ENCODE data around the gene RRAGB.
"Not testable (repeated sequence)": the region's sequence is repeated elsewhere in the genome, so short reads cannot be mapped to it uniquely, and the experiment has no call there.

RRAGB gene, protein sequence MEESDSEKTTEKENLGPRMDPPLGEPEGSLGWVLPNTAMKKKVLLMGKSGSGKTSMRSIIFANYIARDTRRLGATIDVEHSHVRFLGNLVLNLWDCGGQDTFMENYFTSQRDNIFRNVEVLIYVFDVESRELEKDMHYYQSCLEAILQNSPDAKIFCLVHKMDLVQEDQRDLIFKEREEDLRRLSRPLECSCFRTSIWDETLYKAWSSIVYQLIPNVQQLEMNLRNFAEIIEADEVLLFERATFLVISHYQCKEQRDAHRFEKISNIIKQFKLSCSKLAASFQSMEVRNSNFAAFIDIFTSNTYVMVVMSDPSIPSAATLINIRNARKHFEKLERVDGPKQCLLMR

DNA sequence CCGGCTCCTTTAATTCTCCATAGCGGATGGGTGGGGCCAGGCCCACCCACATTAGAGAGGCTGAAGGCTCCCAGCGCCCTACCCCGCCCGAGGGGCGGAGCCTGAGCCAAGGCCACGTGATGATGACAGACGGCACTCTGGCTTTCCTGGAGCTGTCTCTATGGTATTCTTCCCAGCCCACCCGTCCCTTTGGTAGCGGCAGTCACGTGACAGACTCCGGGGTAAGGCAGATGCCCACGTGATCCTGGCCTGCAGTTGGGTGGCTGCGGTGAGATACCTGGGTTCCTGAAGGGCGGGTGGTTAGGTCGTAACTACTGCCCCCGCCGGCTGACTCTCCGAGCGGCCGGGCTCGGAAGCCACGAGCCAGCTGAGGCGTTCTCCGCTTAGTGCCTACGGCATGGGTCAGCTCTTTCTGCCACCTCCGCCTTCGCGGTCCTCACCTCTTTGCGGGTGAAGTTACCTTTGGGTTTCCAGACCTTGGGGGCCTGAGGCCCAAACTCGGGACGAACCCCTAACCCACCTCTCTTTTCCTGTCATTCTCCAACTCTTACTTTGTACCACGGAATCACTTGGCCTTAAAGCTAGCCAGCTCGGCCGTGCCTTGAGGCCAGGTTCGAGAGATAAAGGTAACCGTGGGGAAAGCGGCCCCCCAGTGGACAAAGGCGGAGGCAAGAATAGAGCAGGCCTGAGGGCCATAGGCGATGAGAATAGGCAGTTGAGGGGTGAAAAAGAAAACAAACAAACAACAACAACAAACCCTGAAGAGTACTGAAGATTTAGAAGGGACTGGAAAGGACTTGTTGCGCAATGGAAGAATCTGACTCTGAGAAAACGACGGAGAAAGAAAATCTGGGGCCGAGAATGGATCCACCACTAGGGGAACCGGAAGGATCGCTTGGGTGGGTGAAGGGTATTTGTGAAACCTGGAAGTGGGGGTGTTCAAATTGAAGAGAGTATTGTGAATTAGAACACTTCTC lies at the start of gene RRAGB:
Gene RRAGB, plus strand, starts transcription at position 229 of the 977 bp plus-strand sequence. Its CDS starts 579 bp downstream, at position 808.
- H3K9me3 Mint-ChIP-seq = no peaks in the 10 kb centered on the region
- peaks cover 6 to 11% of the 10 kb centered on the region in 2 donors for H3K4me1 Mint-ChIP-seq
- no peaks in the 10 kb centered on the region for H3K27me3 Mint-ChIP-seq
- peak within 1 kb of the TSS; percentile 89 for H3K4me3 Mint-ChIP-seq
- H3K27ac Mint-ChIP-seq = peak within 1 kb of the TSS; percentile 90
- H3K36me3 Mint-ChIP-seq = peaks cover 6% of the 10 kb centered on the region in 2 donors
- peak; percentile 90 for DNase-seq
- ATAC-seq (replicated peaks) = peak; percentile 95 to 97

DNA sequence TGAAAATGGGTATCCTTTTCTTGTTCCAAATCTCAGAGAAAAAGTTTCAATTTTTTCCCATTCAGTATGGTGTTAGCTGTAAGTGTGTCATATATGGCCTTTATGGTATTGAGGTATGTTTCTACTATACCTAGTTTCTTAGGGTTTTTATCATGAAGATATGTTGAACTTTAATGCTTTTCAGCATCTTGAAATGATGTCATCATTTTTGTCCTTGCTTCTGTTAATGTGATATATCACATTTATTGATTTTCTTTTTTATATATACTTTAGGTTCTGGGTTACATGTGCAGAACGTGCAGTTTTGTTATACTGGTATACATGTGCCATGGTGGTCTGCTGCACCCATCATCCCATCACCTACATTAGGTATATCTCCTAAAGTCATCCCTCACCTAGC lies 49.5 kb upstream of the RRAGB start:
- Mint-ChIP-seq H3K9me3 (peaks cover 7 to 26% of the 10 kb centered on the region in 2 donors), H3K36me3 (peaks cover 0 to 6% of the 10 kb centered on the region in 2 donors), H3K27me3 (peaks cover 0 to 8% of the 10 kb centered on the region in 2 donors), H3K27ac (no peak overlapping the region), H3K4me1 (peaks cover 0 to 9% of the 10 kb centered on the region in 2 donors), H3K4me3 (no peak overlapping the region)
- DNase-seq (no peak), ATAC-seq (replicated peaks) (no peak)

DNA sequence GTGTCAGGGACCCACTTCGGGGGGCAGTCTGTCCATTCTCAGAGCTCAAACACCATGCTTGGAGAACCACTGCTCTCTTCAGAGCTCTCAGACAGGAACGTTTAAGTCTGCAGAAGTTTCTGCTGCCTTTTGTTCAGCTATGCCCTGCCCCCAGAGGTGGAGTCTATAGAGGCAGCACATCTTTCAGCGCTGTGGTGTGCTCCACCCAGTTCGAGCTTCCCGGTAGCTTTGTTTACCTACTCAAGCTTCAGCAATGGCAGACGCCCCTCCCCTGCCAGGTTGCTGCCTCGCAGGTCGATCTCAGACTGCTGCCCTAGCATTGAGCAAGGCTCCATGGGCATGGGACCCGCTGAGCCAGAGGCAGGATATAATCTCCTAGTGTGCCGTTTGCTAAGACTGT lies 29.0 kb upstream of the RRAGB start:
- H3K27ac Mint-ChIP-seq; H3K4me1 Mint-ChIP-seq; H3K36me3 Mint-ChIP-seq; DNase-seq; ATAC-seq (replicated peaks); H3K4me3 Mint-ChIP-seq: not testable (repeated sequence)
- Mint-ChIP-seq H3K9me3 (peaks cover 9 to 11% of the 10 kb centered on the region in 2 donors), H3K27me3 (peaks cover 11 to 22% of the 10 kb centered on the region in 2 donors)

DNA sequence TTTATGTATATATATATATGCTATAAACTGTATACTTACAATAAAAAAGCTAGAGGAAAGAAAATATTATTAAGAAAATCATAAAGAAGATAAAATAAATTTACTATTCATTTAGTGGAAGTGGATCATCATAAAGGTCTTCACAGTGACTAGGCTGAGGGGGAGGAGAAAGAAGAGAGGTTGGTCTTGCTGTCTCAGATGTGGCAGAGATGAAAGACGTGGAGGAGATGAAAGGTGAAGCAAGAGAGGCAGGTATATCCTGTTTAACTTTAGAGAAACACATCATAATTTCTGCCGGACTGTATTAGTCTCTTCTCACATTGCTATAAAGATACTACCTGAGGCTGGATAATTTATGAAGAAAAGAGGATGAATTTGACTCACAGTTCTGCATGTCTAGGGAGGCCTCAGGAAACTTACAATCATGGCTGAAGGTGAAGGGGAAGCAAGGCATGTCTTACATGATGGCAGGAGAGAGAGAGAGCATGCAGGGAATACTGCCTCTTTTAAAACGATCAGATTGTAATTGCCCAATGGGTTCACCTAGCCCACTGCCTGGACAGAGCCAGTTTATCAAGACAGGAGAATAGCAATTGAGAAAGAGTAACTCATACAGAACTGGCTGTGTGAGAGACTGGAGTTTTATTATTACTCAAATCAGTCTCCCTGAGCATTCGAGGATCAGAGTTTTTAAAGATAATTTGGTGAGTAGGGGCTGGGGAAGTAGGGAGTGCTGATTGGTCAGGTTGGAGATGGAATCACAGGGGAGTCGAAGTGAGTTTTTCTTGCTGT lies 22.1 kb upstream of the RRAGB start:
- no peaks in the 10 kb centered on the region for H3K36me3 Mint-ChIP-seq
- DNase-seq (no peak), ATAC-seq (replicated peaks) (no peak)
- H3K4me3 Mint-ChIP-seq = no peak overlapping the region
- peaks cover 0 to 3% of the 10 kb centered on the region in 2 donors for H3K27me3 Mint-ChIP-seq
- peaks cover 0 to 2% of the 10 kb centered on the region in 2 donors for H3K9me3 Mint-ChIP-seq
- H3K27ac Mint-ChIP-seq = no peak overlapping the region
- no peaks in the 10 kb centered on the region for H3K4me1 Mint-ChIP-seq

DNA sequence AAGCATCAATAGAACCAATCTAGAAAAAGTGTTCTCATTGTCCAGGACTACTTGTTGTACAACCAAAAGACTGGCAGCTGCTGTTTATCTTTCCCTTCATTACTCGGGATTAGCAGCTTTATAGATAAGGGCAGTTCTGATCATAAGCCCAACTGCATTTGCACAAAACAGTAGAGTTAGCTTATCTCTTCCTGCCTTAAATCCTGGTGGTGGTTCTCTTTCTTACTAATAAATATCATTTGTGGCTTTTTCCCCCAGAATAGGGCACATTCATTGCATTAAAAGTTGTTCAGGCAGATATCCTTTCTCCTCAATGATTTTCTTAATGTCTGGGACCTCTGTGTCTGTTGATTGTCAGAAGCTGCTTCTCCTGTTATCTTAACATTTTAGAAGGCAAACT lies 20.2 kb upstream of the RRAGB start:
- H3K4me3 Mint-ChIP-seq = no peak overlapping the region
- H3K27ac Mint-ChIP-seq = no peak overlapping the region
- peaks cover 0 to 3% of the 10 kb centered on the region in 2 donors for H3K27me3 Mint-ChIP-seq
- H3K36me3 Mint-ChIP-seq = no peaks in the 10 kb centered on the region
- no peak for ATAC-seq (replicated peaks)
- H3K9me3 Mint-ChIP-seq = no peaks in the 10 kb centered on the region
- H3K4me1 Mint-ChIP-seq = no peaks in the 10 kb centered on the region
- DNase-seq = no peak

DNA sequence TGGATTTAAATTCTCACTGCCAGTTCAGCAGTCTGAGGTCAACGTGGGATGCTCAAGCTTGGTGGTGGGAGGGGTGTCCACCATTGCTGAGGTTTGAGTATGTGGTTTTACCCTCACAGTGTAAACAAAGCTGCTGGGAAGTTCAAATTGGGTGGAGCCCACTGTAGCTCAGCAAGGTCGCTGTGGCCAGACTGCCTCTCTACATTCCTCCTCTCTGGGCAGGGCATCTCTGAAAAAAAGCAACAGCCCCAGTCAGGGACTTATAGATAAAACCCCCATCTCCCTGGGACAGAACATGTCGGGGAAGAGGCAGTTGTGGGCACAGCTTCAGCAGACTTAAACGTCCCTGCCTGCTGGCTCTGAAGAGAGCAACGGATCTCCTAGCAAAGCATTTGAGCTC lies 14.9 kb upstream of the RRAGB start:
- H3K4me3 Mint-ChIP-seq = no peak overlapping the region
- peaks cover 0 to 6% of the 10 kb centered on the region in 2 donors for H3K36me3 Mint-ChIP-seq
- no peak overlapping the region for H3K27ac Mint-ChIP-seq
- peaks cover 0 to 3% of the 10 kb centered on the region in 2 donors for H3K27me3 Mint-ChIP-seq
- H3K9me3 Mint-ChIP-seq = peaks cover 4 to 10% of the 10 kb centered on the region in 2 donors
- H3K4me1 Mint-ChIP-seq = peaks cover 6 to 24% of the 10 kb centered on the region in 2 donors
- no peak for DNase-seq
- ATAC-seq (replicated peaks) = no peak

DNA sequence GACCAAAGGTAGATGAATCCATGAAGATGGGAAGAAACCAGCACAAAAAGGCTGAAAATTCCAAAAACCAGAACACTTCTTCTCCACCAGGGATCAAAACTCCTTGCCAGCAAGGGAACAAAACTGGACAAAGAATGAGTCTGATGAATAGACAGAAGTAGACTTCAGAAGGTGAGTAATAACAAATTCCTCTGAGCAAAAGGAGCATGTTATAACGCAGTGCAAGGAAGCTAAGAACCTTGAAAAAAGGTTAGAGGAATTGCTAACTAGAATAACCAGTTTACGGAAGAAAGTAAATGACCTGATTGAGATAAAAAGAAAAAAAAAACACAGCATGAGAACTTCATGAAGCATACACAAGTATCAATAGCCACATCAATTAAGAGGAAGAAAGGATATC lies 14.1 kb upstream of the RRAGB start:
- not testable (repeated sequence) for DNase-seq; ATAC-seq (replicated peaks); H3K27me3 Mint-ChIP-seq; H3K9me3 Mint-ChIP-seq; H3K36me3 Mint-ChIP-seq; H3K27ac Mint-ChIP-seq
- Mint-ChIP-seq H3K4me3 (peak overlapping the region in 1 of 2 donors; percentile 22), H3K4me1 (peaks cover 6 to 24% of the 10 kb centered on the region in 2 donors)

DNA sequence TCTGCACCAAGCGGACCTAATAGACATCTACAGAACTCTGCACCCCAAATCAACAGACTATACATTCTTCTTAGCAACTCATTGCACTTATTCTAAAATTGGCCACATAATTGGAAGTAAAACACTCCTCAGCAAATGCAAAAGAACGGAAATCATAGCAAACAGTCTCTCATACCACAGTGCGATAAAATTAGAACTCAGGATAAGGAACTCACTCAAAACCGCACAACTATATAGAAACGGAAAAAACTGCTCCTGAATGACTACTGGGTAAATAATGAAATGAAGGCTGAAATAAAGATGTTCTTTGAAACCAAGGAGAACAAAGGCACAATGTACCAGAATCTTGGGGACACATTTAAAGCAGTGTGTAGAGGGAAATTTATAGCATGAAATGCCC lies 12.5 kb upstream of the RRAGB start:
- not testable (repeated sequence) for H3K36me3 Mint-ChIP-seq

DNA sequence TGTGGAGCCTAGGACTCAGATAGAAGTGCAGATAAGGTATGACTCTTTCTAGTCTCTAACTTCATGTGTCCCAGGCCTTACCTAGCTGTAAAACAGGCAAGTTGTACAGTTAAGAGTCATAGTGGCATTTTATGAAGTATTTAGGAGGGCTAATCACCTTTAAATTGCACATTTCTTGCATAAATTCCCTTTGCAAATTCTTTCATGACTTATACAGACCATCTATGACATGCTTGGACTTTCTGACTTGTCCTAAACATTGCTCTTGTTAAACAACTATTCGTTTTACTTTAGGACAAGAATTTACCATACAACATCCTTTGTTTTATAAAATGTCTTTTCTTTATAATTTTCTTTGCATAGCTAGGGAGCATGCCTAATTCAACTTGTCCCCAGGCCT lies 7.8 kb upstream of the RRAGB start:
- no peak for DNase-seq
- H3K36me3 Mint-ChIP-seq = peaks cover 0 to 1% of the 10 kb centered on the region in 2 donors
- H3K27me3 Mint-ChIP-seq = no peaks in the 10 kb centered on the region
- H3K9me3 Mint-ChIP-seq = peaks cover 5 to 17% of the 10 kb centered on the region in 2 donors
- no peak overlapping the region for H3K27ac Mint-ChIP-seq
- peaks cover 5 to 10% of the 10 kb centered on the region in 2 donors for H3K4me1 Mint-ChIP-seq
- no peak for ATAC-seq (replicated peaks)
- H3K4me3 Mint-ChIP-seq = no peak overlapping the region

More for the DNA sequence above, 12.5 kb upstream of the RRAGB start:
- H3K4me1 Mint-ChIP-seq = peaks cover 6 to 24% of the 10 kb centered on the region in 2 donors
- not testable (repeated sequence) for ATAC-seq (replicated peaks); H3K27me3 Mint-ChIP-seq; H3K4me3 Mint-ChIP-seq; H3K27ac Mint-ChIP-seq; H3K9me3 Mint-ChIP-seq; DNase-seq

DNA sequence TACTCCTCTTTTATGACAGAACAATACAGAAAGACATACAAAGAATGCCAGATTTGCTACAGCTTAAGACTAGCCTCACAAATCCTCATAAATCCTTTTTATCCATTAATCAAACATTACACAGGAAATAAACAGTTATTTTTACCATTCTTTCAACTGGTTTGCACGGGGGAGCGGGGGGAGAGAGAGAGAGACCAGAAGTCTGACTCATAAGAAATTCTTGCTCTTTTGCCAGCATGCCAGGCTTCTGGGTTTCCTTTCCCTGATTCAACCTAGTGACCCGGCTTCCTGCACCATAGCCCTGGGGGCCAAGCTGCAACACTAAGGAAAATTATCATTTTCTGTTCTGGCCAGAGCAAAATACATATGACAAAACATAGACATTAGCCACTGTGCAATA lies 6.8 kb upstream of the RRAGB start:
- ATAC-seq (replicated peaks) (no peak), DNase-seq (no peak)
- Mint-ChIP-seq H3K9me3 (peaks cover 5 to 17% of the 10 kb centered on the region in 2 donors), H3K4me1 (peaks cover 0 to under 1% of the 10 kb centered on the region in 2 donors), H3K36me3 (no peaks in the 10 kb centered on the region), H3K27me3 (no peaks in the 10 kb centered on the region), H3K27ac (no peak overlapping the region), H3K4me3 (no peak overlapping the region)

DNA sequence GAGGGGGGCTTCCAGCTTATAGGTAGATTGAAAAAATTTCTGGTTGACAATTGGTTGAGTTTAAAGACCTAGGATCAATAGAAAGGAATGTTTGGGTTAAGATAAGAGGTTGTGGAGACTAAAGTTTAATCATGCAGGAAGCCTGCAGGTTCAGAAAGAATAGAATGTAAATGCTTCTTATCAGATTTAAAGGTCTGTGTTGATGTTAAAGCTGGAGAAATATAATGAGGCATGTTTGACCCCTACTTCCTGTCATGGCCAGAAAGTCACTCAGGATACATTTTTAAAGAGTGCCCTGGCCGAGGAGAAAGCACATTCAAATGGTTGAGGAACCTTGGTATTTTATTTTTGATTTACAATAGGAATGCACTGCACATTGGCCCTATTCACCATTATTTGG lies 3.9 kb upstream of the RRAGB start:
- DNase-seq = no peak
- H3K4me1 Mint-ChIP-seq = peaks cover 6 to 11% of the 10 kb centered on the region in 2 donors
- no peak overlapping the region for H3K4me3 Mint-ChIP-seq
- H3K9me3 Mint-ChIP-seq = peaks cover 2 to 7% of the 10 kb centered on the region in 2 donors
- H3K36me3 Mint-ChIP-seq = no peaks in the 10 kb centered on the region
- H3K27ac Mint-ChIP-seq = no peak overlapping the region
- ATAC-seq (replicated peaks) = no peak
- no peaks in the 10 kb centered on the region for H3K27me3 Mint-ChIP-seq

DNA sequence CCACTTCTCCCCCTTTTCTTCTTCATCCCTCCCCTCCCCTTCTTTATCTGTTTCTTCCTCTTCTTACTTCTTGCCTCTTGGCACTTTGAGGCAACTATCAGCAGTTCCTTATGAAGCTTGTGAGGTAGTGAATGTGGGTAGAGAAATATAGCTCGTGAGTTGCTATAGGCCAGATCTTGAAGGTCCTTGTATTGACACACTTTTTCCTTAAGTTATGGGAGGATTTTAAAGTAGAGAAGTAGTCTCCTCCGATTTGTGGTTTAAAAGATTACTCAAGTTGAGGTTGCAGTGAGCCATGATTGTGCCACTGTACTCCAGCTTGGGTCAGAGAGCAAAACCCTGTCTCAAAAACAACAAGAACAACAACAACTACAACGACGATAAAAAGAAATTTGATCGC lies 3.4 kb upstream of the RRAGB start:
- no peak overlapping the region for H3K4me3 Mint-ChIP-seq
- ATAC-seq (replicated peaks) (no peak), DNase-seq (no peak)
- H3K27ac Mint-ChIP-seq = no peak overlapping the region
- no peaks in the 10 kb centered on the region for H3K27me3 Mint-ChIP-seq
- peaks cover 2 to 7% of the 10 kb centered on the region in 2 donors for H3K9me3 Mint-ChIP-seq
- peaks cover 6 to 11% of the 10 kb centered on the region in 2 donors for H3K4me1 Mint-ChIP-seq
- H3K36me3 Mint-ChIP-seq = no peaks in the 10 kb centered on the region

DNA sequence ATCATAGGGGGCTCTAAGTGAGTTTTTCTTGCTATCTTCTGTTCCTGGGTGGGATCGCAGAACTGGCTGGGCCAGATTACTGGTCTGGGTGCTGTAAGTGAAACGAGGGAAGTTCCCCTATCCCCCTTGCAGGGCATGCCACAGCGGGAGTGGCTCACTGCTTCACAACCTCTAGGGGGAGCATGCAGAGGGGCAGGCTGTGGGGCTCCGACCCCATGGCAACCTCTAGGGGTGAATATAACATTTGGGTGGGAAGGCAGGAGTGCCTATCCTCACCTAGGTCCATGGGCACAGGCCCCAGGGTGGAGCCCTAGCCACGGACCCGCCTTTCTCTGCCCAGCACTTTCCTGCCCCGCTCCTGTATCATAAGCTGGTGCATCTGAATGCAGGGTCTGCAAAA lies 1.7 kb upstream of the RRAGB start:
- Mint-ChIP-seq H3K27ac (no peak overlapping the region), H3K36me3 (no peaks in the 10 kb centered on the region), H3K27me3 (no peaks in the 10 kb centered on the region), H3K9me3 (peaks cover 2 to 3% of the 10 kb centered on the region in 2 donors), H3K4me1 (peaks cover 6 to 11% of the 10 kb centered on the region in 2 donors), H3K4me3 (no peak overlapping the region)
- ATAC-seq (replicated peaks) (no peak), DNase-seq (no peak)

DNA sequence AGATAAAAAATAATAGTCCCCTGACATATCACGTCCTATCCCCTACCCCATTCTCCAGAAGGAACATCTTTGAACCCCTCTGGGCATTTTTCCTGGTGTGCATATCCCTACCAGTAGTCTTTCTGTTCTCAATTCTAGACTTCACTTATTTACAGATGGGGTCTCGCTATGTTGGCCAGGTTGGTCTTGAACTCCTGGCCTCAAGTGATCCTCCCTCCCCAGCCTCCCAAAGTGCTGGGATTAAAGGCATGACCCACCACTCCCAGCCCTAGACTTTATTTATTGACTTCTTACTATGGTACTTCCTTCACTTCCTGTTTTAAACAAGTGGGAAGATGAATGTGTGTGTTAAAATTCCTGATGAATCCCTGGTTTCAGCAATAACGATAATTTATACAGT lies 612 bp upstream of the RRAGB start:
- Mint-ChIP-seq H3K36me3 (peaks cover 0 to 6% of the 10 kb centered on the region in 2 donors), H3K9me3 (no peaks in the 10 kb centered on the region), H3K4me1 (peaks cover 6 to 11% of the 10 kb centered on the region in 2 donors), H3K4me3 (peak overlapping the region; percentile 89), H3K27me3 (no peaks in the 10 kb centered on the region), H3K27ac (peak overlapping the region; percentile 57)
- DNase-seq = no peak
- no peak for ATAC-seq (replicated peaks)
